ENCODE data around the gene RASGRF2.

The RASGRF2 gene, protein sequence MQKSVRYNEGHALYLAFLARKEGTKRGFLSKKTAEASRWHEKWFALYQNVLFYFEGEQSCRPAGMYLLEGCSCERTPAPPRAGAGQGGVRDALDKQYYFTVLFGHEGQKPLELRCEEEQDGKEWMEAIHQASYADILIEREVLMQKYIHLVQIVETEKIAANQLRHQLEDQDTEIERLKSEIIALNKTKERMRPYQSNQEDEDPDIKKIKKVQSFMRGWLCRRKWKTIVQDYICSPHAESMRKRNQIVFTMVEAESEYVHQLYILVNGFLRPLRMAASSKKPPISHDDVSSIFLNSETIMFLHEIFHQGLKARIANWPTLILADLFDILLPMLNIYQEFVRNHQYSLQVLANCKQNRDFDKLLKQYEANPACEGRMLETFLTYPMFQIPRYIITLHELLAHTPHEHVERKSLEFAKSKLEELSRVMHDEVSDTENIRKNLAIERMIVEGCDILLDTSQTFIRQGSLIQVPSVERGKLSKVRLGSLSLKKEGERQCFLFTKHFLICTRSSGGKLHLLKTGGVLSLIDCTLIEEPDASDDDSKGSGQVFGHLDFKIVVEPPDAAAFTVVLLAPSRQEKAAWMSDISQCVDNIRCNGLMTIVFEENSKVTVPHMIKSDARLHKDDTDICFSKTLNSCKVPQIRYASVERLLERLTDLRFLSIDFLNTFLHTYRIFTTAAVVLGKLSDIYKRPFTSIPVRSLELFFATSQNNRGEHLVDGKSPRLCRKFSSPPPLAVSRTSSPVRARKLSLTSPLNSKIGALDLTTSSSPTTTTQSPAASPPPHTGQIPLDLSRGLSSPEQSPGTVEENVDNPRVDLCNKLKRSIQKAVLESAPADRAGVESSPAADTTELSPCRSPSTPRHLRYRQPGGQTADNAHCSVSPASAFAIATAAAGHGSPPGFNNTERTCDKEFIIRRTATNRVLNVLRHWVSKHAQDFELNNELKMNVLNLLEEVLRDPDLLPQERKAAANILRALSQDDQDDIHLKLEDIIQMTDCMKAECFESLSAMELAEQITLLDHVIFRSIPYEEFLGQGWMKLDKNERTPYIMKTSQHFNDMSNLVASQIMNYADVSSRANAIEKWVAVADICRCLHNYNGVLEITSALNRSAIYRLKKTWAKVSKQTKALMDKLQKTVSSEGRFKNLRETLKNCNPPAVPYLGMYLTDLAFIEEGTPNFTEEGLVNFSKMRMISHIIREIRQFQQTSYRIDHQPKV (N-terminal part only)

DNA sequence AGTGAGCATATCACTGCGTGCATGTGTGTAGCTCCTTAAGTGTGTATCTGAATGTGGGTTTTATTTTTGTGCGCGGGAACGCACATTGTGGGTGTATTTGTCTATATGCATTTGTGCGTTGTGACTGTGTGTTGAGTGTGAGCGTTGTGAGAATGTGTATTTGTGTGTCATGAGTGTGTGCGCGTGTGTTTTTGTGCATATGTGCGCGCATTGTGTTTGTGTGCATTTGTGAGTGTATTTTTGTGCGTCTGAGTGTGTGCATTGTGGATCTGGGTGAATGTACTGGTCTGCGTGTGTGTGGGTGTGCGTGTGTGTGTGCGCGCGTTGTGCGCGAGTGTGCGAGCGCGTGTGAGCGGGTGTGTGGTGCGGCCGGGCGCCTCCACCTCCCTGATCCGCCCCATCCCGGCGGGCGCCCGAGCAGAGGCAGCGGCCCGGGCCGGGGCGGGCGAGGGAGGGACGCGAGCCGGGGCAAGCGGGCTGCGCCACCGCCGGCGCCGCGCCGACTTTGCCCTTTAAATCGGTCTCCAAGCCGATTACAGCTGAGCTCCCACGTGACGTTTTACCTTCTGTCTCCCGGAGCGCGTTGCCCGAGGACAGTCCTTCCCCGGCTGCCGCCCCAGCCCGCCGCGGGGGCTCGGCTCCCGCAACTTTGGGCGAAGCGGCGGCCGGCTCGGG is at the start of gene RASGRF2:
RASGRF2 (plus strand) TSS at position 596 of the 675 bp plus-strand sequence. CDS start 376 bp downstream, outside the sequence.
- peak in 1 of 2 experiments; percentile 3 for DNase-seq

DNA sequence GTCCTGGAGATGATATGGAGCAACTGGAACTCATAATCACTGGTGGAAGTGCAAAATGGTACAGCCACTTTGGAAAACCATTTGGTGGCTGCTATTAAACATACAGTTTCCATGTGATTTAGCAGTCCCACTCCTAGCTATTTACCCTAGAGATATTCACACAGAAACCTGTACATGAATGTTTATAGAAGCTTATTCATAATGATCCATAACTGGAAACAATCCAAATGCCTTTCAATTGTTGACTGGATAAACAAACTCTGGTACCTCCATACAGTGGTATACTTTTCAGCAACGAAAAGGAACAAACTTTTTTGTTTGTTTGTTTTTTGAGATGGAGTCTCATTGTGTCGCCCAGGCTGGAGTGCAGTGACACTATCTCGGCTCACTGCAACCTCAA is 47.7 kb upstream of the RASGRF2 start:
- no peak for DNase-seq

DNA sequence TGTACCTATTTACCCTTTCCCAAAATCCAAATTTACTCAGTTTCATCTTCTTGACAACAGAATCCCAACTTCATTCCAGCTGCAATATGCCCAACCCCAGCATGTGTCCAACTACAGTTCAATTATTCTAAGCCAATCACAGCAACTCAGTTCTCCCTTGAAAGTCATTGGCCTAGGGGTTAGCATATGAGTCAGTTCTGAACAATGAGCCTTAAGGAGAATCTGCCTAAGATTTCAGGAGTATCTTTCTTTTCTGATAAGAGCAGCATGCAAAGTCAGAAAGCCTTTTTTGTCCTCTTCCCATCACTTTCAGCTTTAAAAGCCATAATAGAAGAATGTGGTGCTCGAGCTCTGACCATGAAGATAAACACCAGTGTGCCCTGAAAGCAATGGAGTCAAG is 44.4 kb upstream of the RASGRF2 start:
- no peak for DNase-seq

DNA sequence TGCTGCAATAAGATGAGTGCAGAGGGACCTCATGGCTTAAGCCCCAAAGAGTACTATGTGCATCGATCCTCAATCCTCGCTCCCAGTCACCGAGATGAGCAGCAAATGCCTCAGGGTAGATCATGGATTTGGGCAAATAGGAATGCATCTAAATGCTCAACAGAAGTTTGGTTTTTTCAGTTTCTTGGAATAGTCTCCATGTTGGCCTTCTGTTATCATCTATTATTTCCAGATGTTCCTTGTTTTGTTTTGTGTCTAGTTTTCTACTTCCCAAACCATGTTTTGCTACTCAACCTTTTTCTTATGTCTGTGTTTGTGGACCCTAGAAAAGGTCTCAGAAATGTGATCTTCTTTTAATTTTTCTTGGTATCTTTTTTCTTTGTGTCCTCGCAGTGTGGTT is 43.5 kb upstream of the RASGRF2 start:
- DNase-seq = no peak

DNA sequence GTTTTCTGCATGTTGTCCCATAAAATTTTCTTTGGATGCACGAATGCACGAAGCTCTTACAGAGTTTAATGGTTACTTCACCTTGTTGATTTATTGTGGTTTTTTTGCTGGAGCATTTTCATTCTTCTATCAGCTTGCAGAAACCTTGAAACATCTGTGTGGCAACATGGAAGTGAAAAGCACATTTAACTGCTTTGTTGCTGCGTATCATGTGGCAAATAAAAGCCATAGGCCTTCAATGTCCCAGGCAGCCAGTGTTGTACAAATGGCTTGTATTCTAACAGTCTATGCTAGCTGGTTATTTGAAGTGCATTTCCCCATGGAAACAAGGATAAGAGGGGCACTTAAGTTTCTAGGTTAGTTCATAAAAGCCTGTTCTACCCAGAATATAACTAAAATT is 42.5 kb upstream of the RASGRF2 start:
- DNase-seq = no peak

DNA sequence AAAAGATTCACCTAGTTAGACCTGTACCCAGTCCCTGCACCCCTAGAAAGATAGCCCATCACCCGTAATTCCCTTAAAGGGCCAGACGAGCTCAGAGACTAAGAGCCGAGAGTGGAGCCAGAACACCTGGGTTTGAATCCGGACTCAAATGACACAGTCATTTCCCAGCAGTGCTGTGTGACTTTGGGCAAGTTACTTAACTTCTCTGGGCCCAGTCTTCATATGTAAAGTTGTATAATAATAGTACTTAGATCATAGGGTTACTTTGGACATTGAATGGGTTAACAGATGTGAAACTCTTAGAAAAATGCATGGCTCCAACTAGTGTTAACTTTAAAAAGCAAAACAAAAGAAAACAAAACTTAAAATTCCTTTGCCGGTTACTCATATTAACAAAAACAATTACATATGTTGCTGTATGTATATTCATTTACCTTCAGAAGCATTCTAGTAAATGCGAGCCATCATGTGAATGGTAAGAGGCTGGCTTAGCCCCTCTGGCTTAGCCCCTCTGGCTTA is 40.4 kb upstream of the RASGRF2 start:
- DNase-seq = no peak

DNA sequence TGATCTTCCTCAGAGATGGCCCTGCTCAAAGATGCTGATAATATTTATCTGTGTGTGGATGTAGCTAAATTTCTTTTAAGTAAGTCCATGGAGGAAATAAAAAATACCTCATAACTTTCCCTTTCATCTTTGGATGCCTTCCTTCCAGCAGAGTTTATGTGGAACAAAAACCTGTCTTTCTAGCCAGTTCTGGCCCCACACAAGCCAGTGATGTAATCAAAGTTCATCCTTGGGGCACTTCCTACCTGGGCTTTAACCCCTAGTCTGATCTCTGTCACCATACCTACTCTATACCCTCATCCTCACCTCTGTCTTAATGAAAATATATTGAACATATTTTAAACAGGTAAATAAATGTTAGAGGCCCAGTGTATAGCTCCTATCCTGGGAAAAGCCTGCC is 39.8 kb upstream of the RASGRF2 start:
- DNase-seq = no peak

DNA sequence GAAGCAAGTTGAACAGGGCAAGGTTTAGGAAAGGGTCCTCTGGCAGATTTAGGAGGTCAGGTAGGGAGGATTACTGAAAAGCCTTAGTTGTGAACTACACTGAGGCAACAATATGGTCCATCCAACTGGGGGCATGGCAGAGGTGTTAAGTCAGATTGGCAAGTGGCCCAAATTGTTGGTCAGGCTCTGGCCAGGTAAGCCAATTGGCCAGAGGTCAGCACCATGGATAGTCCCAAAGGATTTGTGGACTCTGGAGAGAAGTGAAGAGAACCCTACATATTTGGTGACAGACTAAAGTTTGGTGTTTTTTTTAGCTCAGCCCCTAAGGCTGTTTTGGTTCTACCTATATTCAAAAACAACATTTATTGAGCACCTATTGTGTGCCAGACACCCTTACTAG is 39.1 kb upstream of the RASGRF2 start:
- DNase-seq = no peak

DNA sequence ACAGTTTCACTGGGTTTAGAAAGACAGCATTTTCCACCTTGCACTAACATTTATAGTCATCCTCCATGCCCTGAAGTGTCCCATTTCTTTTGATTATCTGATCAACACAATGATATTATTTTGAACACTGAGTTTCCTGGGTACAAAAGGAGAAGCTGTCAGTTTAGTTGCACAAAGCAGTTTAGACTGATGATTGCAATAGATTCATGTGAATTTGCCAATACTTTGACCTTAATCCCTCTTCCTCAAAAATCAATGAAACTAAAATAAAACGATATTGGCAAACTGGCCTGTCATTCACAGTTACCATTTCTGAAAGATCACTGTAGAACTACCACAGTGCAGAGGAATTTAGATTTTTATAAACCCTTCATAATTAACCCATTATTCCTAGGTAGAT is 34.2 kb upstream of the RASGRF2 start:
- no peak for DNase-seq

DNA sequence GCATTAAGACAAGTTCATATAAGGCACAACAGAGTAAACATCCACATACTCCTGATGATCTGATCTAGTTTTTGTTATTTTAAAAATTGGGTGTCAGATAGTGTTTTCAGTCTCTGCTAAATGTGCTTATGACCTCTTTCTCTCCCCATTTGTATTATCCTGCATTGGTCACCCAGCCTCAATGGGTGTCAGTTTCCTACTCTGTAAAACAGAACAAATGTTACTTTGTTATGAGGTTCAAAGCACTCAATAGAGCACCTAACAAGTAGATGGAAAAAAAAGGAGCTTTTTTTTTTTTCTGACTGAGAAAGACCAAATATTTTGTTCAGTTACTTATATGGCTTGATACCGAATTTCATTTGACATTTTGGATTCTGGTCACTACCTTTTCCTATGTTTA is 33.6 kb upstream of the RASGRF2 start:
- DNase-seq = no peak

DNA sequence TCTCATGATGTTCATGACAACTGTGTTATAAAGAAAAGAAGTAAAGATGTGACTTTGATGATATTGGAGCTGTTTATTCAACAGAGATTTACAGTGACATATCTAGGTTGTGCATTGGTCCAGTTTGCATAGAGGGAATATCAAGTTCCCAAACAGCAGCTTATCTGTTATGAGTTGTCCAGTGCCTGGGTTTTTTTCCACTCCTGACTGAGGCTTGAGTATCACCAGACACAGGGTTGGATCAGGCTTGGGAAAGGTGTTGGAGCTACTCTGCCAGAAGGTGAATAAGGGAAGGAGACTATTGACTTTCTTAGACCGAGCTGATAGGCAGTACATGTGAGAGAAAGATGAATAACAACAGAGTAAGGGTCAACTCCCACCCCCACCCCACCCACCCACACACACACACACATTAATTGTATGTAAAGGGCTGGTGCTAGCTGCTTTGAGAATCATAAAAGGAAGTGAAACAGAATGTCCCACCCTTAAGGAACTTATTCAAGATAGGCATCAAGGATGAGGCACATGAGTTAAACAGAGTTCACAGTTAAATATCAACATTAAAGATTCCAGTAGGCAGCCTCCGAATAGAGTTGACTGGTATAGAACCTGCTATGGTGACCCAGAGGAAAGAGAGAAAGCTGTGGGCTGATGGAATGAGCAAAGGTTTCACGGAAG is 33.0 kb upstream of the RASGRF2 start:
- DNase-seq = no peak

DNA sequence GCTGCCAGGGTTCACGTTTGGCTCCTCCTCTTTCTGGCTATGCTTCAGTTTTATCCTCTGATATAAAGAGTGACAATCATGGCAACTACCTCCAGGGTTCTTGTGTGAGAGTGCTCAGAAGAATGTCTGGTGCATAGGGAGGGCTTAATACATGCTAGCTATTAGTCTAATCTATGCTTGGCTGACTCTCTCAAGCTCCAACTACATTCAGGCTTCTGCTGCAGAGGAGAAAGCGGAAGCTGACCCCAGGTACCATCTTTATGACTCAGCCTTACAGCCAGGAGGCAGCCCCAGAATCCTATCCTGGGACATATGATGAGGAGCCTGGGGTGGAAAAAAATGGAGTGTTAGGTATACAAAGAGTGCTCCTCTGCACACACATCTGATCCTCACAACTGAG is 32.1 kb upstream of the RASGRF2 start:
- DNase-seq = no peak

DNA sequence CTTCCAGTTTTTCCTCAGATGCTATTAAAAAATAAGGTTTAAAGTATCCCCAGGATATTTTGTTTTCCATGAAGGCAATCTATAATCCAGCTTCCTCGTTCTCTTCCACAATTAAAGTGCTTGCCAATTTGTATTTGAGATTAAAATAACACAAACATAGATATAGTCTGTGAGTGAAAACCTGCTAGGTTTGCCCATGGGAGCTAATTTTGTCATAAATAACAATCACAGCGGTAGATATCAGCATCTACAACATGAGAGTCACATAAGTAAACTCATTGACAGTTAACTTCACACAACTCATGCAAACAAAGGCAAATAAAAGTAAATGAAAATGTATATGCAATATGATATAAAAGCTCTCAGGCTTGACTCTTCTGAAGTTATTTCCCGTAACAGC is 29.2 kb upstream of the RASGRF2 start:
- peak in 1 of 2 experiments; percentile 4 for DNase-seq

DNA sequence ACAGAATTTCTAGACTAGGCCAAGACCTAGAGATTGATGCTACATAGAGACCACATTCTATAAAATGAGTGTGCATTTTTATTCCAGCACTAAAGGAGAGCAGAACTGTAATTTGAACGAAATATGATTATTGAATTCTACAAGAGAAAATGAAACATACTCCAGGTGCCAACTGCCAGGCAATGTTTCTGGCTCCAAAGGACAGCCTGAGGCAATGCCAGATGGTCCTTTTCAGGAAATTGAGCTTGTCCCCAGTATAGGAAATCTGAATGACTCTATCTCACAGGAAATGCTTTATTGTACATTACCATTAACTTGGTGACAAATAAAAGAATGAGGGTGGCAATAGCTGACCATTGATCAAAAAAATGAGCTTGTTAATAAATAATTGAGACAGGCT is 28.8 kb upstream of the RASGRF2 start:
- DNase-seq = peak; percentile 8 to 54

DNA sequence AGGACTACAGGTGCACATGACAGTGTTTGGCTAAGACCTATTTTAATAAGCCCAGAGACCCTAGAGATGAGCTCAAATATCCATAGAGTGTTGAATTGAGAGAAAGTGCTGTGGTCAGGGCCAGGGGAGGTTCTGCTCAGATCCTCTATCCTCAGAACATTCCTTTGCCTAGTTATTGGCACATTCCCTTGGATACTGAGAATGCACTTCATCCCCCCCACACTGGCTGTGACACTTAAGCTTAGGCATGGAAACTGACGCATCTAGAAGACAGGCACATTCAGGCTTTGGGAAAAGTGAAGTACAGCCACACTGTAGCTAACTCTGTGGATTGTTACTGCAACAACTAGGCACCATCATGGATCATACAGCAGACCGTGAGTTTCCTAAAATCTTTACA is 27.1 kb upstream of the RASGRF2 start:
- DNase-seq = no peak

DNA sequence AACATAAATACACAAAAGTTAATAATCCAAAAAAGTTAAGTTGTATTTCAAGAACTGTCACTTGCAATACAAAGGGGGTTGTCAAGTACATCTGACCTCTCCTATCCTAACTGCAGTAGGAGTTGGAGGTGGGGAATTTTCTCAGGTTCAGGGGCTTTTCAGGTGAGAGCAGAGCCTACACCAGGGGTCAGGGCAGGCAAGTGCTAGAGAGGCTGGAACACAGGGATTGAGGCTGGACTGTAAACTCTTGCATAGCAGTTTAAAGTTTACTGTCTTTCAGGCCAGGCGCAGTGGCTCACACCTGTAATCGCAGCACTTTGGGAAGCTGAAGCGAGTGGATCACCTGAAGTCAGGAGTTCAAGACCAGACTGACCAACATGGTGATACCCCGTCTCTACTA is 25.4 kb upstream of the RASGRF2 start:
- no peak for DNase-seq

DNA sequence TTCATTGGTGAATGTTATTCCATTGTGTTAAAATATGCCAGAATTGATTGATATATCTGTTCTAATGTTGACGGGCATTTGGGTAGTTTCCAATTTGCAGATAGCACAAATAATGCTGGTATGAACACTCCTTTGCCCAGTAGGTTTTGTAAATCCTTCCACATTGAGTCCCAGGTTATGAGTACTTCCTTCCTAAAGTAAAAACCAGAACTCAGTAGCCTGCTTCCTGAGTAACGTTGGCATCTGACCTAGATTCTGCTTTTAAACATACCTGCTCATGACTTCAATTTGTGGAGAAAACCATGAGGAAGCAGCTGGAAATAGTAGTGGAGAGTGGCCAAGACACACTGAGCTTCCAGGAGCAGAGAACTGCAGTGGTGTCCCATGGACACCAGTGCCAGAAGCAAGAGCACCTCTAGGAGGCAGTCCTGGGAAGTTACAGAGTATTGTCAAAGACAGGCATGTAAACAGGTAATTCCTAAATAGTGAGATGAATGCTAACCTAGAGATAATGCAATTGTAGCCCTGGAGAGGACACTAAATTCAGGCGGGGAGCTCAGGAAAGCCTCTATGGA is 24.3 kb upstream of the RASGRF2 start:
- DNase-seq = no peak

DNA sequence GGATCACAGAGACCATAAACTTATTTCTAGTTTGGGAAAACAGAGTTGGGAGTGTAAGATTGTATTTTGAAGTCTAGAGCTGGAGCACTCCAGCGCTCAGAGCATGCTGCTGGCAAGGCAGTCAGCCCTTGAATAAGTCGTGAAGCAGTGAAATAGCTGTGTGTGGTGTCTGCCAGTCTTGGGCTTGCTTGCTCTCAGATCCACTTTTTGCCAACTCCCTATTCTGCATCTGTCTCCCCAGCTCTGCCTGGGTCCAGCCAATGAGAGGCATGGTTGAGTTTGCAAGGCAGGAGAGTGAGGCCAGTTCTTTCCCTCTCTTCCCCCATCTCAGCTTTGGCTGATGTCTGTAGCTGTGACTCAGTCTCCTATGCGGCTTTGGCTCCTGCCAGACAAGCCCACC is 23.3 kb upstream of the RASGRF2 start:
- DNase-seq = no peak

DNA sequence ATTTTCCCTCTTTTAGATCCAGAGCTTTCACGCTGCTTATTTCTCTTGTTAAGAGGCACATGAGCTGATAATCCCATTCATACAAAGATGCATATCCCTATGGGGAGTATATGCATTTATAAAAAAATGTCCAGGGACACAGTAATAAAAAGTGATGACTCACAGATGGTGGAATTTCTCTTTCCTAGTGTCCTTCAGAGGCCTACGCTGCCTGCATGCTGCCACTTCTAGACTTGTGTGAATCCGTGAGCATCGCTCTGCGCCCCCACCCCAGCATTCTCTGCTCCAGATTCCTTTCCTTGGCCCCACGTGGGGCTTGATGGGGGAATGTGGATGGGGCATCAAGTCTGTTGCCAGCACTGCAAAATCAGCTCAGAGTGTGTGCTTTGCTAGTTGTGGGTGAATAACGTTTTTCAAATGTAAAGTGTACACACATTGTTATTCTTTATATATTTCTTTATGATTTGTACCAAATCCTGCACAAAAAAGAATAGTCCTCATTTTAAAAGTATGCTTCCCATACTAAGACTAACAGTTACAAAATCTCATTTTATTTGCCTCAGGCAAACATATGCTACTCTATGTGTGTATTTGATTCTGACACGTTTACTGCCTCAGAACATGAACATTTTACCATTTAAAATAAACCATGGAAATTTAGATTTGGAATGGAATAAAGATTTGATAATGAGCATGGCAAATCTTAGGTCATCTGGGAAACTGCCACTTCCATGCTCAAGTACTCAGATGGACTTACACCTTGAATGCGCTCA is 22.4 kb upstream of the RASGRF2 start:
- no peak for DNase-seq

DNA sequence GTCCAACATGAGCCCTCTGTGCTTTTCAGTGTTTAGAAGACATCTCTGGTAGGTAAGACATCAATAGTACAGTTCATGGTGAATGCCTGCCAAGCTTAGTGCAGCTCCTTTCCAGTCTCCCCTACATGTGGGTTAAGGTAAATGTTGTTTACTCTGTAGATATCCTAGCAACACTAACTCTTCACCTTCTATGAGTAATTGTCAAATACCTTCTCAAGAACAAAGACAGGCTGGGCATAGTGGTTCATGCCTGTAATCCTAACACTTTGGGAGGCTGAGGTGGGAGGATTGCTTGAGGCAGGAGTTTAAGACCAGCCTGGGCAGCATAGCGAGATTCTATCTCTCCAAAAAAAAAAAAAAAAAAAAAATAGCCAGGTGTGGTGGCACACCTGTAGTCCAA is 18.7 kb upstream of the RASGRF2 start:
- no peak for DNase-seq

DNA sequence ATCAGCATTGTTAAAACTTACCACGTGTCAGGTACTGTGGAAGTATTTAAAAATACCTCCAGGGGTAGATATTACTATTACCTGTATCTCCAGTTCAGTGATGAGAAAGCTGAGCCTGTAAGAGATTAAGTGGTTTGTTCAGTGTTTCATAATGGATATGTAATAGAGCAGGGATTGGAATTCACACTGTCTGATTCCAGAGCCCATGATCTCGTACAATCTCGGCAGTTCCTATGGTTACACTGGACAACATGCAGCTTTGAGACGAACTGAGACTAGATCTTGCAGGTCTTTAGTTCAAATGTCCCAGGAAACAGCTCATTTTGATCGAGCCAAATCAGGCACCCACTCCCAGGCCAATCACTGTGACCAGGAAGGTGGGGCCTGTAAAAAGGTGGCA is 8.8 kb upstream of the RASGRF2 start:
- DNase-seq = no peak

All from NCI-H2081 (cell line).